H1 (cell line): Measurements from ENCODE around the gene CSF2. TPM values are rescaled to one million over a fixed set of nuclear protein-coding genes. Genes with fewer than 3 reads are reported as not detected.

Experiments
- NANOG ChIP-seq: IDR thresholded peaks from 2 replicates; pipeline ENCODE4 v1.6.1; 2011; ENCODE audit warnings: low read length, low read depth, mild to moderate bottlenecking, inconsistent platforms; ENCODE audit not compliant: insufficient read depth, poor library complexity, severe bottlenecking
- RAD21 ChIP-seq, 2 experiments: IDR thresholded peaks in 1 of 2; conservative IDR thresholded peaks in 1 of 2; 2 replicates each; pipeline ENCODE4 v1.6.1; 2011; ENCODE audit warnings: low read depth in 2 of 2, low read length in 2 of 2, improper control_type of control experiment in 1 of 2, inconsistent platforms in 1 of 2, mild to moderate bottlenecking in 1 of 2, moderate library complexity in 1 of 2
- polyA plus RNA-seq, 7 experiments: library from polyadenylated mRNA; depleted of rRNA in 3 of 7; stranded (reverse) in 5 of 7; unstranded in 2 of 7; fragments of >200 nt in 5 of 7; fragments of 200-250 nt in 2 of 7; gene quantifications; 1 replicate in 5 of 7; 2 replicates in 1 of 7; 4 replicates in 1 of 7; pipeline versions ENCODE4 v1.2.1 to v1.2.3, GENCODE V29; 2011 to 2013; ENCODE audit warnings: missing spikeins in 2 of 7, mixed read lengths in 2 of 7
- total RNA-seq: library from RNA; stranded (reverse); fragmentation: NEBNext Ultra II Directional; extraction: Animal tissue kit (Norgen Biotek cat#: 25700); gene quantifications from 2 replicates; pipeline ENCODE4 v1.2.1, GENCODE V29; 2021

The CSF2 gene
- total and polyA plus RNA-seq, 2 of the 8 experiments (the other 6 are each of a cell fraction or from before 2014, with no cell fraction given): not detected

GRCh38 chr5:132093271-132093670, 19.7 kb downstream of the CSF2 start (continued):
- TF ChIP-seq NANOG (no peak), RAD21 (IDR thresholded peaks at IDR 0.05 in 1 of 2, conservative IDR thresholded peaks at IDR 0.05 in 1 of 2; ENCODE audit: low read depth in 2 of 2, low read length in 2 of 2) (no peak)
